WTC11 (cell line): ENCODE results near the gene ZNF292.

Source experiments
- JUN ChIP-seq: sonication (generic); formaldehyde crosslinking; IDR thresholded peaks from 2 replicates; pipeline ENCODE4 v1.8.0; 2023; ENCODE audit warnings: mild to moderate bottlenecking, missing genetic modification reagents
- NFE2L1 ChIP-seq: sonication (generic); formaldehyde crosslinking; IDR thresholded peaks from 2 replicates; pipeline ENCODE4 v1.8.1; 2023; ENCODE audit warnings: missing genetic modification reagents
- ZNF138 ChIP-seq: sonication (generic); formaldehyde crosslinking; conservative IDR thresholded peaks from 2 replicates; pipeline ENCODE4 v1.8.1; 2022; ENCODE audit warnings: mild to moderate bottlenecking, moderate library complexity, missing genetic modification reagents
- TF ChIP-seq, protein P1 (sequence below): fragments of 200-600 bp; IDR thresholded peaks from 2 replicates; pipeline ENCODE4 v1.8.0; 2022; ENCODE audit warnings: antibody characterized with exemption
- TF ChIP-seq, protein P2 (sequence below): sonication (generic); formaldehyde crosslinking; IDR thresholded peaks from 2 replicates; pipeline ENCODE4 v1.8.0; 2022; ENCODE audit warnings: mild to moderate bottlenecking, missing genetic modification reagents
- TF ChIP-seq, protein P3 (sequence below): sonication (generic); formaldehyde crosslinking; IDR thresholded peaks from 2 replicates; pipeline ENCODE4 v1.8.0; 2022; ENCODE audit warnings: mild to moderate bottlenecking, missing genetic modification reagents

DNA sequence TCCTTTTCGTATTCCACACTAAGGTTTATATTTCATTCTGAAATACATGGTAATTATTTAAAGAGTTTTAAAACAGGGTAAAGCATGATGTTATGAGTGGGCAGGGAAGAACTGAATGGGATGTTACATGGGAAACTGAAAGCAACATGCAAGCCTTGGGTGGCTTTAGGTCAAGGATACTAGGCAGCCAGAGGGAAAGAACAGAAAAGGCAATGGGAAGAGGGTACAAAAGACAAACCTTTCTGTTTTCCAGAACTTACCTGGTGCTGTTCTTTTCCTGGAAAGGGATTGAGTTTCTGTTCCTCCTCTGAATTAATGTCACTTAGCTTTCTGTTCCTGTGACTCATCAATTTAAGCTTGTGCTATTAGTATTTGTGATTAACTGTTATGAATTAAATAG is 95.9 kb downstream of the ZNF292 start:
- TF ChIP-seq, protein P1, sequence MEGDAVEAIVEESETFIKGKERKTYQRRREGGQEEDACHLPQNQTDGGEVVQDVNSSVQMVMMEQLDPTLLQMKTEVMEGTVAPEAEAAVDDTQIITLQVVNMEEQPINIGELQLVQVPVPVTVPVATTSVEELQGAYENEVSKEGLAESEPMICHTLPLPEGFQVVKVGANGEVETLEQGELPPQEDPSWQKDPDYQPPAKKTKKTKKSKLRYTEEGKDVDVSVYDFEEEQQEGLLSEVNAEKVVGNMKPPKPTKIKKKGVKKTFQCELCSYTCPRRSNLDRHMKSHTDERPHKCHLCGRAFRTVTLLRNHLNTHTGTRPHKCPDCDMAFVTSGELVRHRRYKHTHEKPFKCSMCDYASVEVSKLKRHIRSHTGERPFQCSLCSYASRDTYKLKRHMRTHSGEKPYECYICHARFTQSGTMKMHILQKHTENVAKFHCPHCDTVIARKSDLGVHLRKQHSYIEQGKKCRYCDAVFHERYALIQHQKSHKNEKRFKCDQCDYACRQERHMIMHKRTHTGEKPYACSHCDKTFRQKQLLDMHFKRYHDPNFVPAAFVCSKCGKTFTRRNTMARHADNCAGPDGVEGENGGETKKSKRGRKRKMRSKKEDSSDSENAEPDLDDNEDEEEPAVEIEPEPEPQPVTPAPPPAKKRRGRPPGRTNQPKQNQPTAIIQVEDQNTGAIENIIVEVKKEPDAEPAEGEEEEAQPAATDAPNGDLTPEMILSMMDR, result no peak
- TF ChIP-seq, protein P2, sequence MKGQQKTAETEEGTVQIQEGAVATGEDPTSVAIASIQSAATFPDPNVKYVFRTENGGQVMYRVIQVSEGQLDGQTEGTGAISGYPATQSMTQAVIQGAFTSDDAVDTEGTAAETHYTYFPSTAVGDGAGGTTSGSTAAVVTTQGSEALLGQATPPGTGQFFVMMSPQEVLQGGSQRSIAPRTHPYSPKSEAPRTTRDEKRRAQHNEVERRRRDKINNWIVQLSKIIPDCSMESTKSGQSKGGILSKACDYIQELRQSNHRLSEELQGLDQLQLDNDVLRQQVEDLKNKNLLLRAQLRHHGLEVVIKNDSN, result no peak
- TF ChIP-seq NFE2L1, result no peak
- TF ChIP-seq, protein P3, sequence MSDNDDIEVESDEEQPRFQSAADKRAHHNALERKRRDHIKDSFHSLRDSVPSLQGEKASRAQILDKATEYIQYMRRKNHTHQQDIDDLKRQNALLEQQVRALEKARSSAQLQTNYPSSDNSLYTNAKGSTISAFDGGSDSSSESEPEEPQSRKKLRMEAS (CRISPR knock-in tag), result no peak
- TF ChIP-seq JUN (CRISPR knock-in tag), result no peak
- no peak for TF ChIP-seq ZNF138 (CRISPR knock-in tag)
